ENCODE measurements around the gene RAB35. TPM values are rescaled to one million over a fixed set of nuclear protein-coding genes. Genes with fewer than 3 reads are reported as not detected.

Gene RAB35
- total RNA-seq, 4 donors from 2014 or later, result 12.3 to 30.7 (median 16.9) TPM

DNA sequence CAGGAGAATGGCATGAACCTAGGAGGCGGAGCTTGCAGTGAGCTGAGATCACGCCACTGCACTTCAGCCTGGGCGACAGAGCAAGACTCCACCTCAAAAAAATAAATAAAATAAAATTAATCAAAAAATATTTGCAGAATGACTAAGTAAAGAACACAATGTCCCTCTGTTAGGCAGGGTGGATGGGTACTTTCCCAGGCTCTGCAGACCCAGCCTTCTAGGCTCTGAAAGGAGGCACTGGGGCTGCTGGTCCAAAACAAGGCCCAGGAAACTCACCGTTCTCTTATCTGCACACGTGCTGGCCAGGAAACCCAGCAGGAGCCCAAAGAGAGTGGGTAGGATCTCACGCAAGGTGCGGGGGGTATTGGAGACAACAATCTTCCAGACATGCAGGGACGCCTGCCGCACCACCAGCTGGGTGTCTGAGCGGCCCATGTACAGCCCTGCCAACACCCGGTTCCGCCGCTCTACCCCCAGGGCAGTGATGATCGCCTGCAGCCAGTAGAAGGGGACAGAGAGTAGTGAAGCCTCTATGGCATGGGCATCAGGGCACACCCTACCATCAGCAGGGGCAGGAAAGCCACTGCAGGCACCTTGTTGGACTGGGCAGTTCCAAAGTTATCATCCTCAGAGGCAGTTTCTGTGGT, 25.8 kb upstream of the RAB35 start:
- DNase-seq, result no peak
- no peak for TF ChIP-seq POLR2A (IDR thresholded peaks at IDR 0.05)
- Histone ChIP-seq H3K27me3 (no peaks in the 10 kb centered on the region), H3K27ac (no peak overlapping the region), H3K4me3 (no peak overlapping the region), H3K36me3 (peaks cover 7 to 99% of the 10 kb centered on the region in 2 donors), H3K4me1 (no peaks in the 10 kb centered on the region), H3K9me3 (no peaks in the 10 kb centered on the region)
- no peak for ATAC-seq
- intact Hi-C loops (cut with DNase I; ENCODE audit: low total_unique reads), result no loop called here
- in situ Hi-C loops (cut with MboI; ENCODE audit: low sequenced_read_pairs in 4 of 4), result no loop called here

DNA sequence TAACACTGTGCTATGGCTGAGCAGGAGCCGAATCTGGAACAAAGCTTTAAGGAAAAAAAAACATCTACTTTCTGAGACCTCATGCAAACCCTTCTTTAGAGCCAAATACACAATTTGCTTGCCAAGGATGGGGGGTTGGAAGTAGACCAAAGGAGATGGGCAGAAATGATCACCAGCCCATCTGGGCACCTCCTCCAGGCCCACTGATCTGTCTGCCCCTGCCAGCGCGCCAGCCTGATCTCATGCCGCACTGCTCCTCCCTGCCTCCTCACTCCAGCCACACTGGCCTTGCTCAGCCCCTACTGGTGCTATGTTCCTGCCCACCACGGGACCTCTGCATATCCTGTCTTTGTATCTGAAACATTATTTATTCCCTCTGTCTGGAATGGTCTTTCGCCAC, 24.8 kb upstream of the RAB35 start:
- no peak for ATAC-seq
- in situ Hi-C loops (cut with MboI; ENCODE audit: low sequenced_read_pairs in 4 of 4), result no loop called here
- intact Hi-C loops (cut with DNase I; ENCODE audit: low total_unique reads), result no loop called here

DNA sequence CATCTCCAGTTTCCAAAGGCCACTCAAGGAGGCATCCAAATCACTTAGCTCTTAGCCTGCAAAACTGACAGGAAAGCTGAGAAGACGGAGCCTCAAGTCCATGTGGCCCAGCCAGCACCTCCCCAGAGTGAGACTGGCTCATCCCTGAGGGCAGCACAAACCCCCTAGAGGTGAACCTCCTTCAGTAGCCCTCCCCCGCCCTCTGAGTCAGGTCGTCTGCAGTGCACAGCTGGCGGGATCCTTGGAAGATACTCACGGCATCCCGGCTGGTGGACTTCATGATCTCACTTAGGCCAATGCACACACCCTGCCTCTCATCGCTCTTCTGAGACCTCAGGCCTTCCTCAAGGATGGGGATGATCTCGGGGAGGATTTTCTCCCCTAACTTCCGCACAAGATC, 24.1 kb upstream of the RAB35 start:
- TF ChIP-seq, protein P1, sequence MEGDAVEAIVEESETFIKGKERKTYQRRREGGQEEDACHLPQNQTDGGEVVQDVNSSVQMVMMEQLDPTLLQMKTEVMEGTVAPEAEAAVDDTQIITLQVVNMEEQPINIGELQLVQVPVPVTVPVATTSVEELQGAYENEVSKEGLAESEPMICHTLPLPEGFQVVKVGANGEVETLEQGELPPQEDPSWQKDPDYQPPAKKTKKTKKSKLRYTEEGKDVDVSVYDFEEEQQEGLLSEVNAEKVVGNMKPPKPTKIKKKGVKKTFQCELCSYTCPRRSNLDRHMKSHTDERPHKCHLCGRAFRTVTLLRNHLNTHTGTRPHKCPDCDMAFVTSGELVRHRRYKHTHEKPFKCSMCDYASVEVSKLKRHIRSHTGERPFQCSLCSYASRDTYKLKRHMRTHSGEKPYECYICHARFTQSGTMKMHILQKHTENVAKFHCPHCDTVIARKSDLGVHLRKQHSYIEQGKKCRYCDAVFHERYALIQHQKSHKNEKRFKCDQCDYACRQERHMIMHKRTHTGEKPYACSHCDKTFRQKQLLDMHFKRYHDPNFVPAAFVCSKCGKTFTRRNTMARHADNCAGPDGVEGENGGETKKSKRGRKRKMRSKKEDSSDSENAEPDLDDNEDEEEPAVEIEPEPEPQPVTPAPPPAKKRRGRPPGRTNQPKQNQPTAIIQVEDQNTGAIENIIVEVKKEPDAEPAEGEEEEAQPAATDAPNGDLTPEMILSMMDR (IDR thresholded peaks at IDR 0.05 in 4 of 5, conservative IDR thresholded peaks at IDR 0.05 in 1 of 5), result no peak
- no peak for TF ChIP-seq POLR2A (IDR thresholded peaks at IDR 0.05)
- in situ Hi-C loops (cut with MboI; ENCODE audit: low sequenced_read_pairs in 4 of 4), result no loop called here
- no peak for ATAC-seq

More for the DNA sequence above, 24.8 kb upstream of the RAB35 start:
- TF ChIP-seq, protein P1 (IDR thresholded peaks at IDR 0.05 in 4 of 5, conservative IDR thresholded peaks at IDR 0.05 in 1 of 5), result no peak
- no peak for TF ChIP-seq POLR2A (IDR thresholded peaks at IDR 0.05)
- DNase-seq, result no peak
- Histone ChIP-seq H3K9me3 (no peaks in the 10 kb centered on the region), H3K36me3 (peaks cover 4 to 99% of the 10 kb centered on the region in 2 donors), H3K27me3 (no peaks in the 10 kb centered on the region), H3K4me3 (no peak overlapping the region), H3K4me1 (no peaks in the 10 kb centered on the region), H3K27ac (no peak overlapping the region)

DNA sequence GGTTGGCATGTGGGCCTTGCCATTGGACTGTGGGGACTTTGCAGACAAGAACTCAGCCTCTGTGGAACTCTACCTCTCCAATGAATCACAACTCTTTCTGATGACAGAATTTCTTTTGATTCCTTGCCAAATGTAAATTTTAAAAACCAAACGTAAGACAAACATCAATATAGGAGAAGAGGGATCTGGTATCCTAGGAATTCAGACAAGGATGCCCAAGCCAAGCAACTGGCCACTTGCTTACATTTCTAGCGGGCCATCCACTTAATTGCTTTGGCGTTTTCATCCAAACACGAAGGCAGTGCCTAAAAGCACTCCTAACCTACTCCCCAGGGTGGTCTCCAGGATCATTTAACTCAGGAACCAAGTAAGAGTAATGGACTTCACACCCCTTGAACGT, 23.4 kb upstream of the RAB35 start:
- no peaks in the 10 kb centered on the region for H3K27me3 ChIP-seq
- H3K4me1 ChIP-seq, result no peaks in the 10 kb centered on the region
- TF ChIP-seq POLR2A (IDR thresholded peaks at IDR 0.05), result no peak
- TF ChIP-seq, protein P1 (IDR thresholded peaks at IDR 0.05 in 4 of 5, conservative IDR thresholded peaks at IDR 0.05 in 1 of 5), result no peak
- H3K36me3 ChIP-seq, result peaks cover 4 to 99% of the 10 kb centered on the region in 2 donors
- ATAC-seq (no peak), DNase-seq (no peak)
- H3K4me3 ChIP-seq, result no peak overlapping the region
- intact Hi-C loops (cut with DNase I; ENCODE audit: low total_unique reads), result no loop called here
- no peaks in the 10 kb centered on the region for H3K9me3 ChIP-seq
- no peak overlapping the region for H3K27ac ChIP-seq
- in situ Hi-C loops (cut with MboI; ENCODE audit: low sequenced_read_pairs in 4 of 4), result no loop called here

More for the DNA sequence above, 24.1 kb upstream of the RAB35 start:
- intact Hi-C loops (cut with DNase I; ENCODE audit: low total_unique reads), result no loop called here
- no peaks in the 10 kb centered on the region for H3K4me1 ChIP-seq
- H3K27me3 ChIP-seq, result no peaks in the 10 kb centered on the region
- no peak overlapping the region for H3K27ac ChIP-seq
- no peak overlapping the region for H3K4me3 ChIP-seq
- peaks cover 4 to 99% of the 10 kb centered on the region in 2 donors for H3K36me3 ChIP-seq
- no peaks in the 10 kb centered on the region for H3K9me3 ChIP-seq
- DNase-seq, result no peak

DNA sequence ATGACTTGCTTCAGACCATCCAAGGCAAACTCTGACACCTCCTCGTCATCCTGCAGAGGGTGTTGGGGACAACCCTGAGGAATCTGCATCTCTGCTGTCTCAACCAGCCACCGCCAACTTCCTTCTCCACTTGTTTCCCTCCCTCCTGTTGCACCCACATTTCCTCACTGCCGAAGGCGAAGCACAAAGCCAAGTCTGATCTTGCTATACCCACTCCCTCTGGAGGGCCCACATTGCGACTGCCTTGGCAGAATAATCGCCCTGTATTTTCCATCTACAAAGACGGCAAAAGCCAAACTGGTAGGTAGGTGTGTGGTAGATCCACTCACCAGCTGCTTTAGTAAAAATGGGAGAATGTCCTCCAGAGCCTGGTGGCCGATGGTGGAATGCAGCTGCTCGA, 21.8 kb upstream of the RAB35 start:
- no peak for ATAC-seq
- no peaks in the 10 kb centered on the region for H3K27me3 ChIP-seq
- no peak overlapping the region for H3K4me3 ChIP-seq
- H3K9me3 ChIP-seq, result no peaks in the 10 kb centered on the region
- in situ Hi-C loops (cut with MboI; ENCODE audit: low sequenced_read_pairs in 4 of 4), result no loop called here
- TF ChIP-seq, protein P1 (IDR thresholded peaks at IDR 0.05 in 4 of 5, conservative IDR thresholded peaks at IDR 0.05 in 1 of 5), result no peak
- TF ChIP-seq POLR2A (IDR thresholded peaks at IDR 0.05), result no peak
- intact Hi-C loops (cut with DNase I; ENCODE audit: low total_unique reads), result no loop called here
- peaks cover 0 to 99% of the 10 kb centered on the region in 2 donors for H3K36me3 ChIP-seq
- H3K4me1 ChIP-seq, result no peaks in the 10 kb centered on the region
- no peak overlapping the region for H3K27ac ChIP-seq
- no peak for DNase-seq

Data from gastrocnemius medialis (tissue), 4 donors.